GM12874 (cell line): ENCODE measurements around the gene HCRT.
A peak's percentile ranks its signal among the peaks of the same experiment; 100 is the strongest.

Source experiments
- TF ChIP-seq, protein P1 (sequence below): IDR thresholded peaks from 2 replicates; pipeline ENCODE4 v1.5.1; 2011; ENCODE audit warnings: low read depth, mild to moderate bottlenecking, control low read depth, low read length, moderate library complexity; ENCODE audit not compliant: insufficient read depth

Gene HCRT

DNA sequence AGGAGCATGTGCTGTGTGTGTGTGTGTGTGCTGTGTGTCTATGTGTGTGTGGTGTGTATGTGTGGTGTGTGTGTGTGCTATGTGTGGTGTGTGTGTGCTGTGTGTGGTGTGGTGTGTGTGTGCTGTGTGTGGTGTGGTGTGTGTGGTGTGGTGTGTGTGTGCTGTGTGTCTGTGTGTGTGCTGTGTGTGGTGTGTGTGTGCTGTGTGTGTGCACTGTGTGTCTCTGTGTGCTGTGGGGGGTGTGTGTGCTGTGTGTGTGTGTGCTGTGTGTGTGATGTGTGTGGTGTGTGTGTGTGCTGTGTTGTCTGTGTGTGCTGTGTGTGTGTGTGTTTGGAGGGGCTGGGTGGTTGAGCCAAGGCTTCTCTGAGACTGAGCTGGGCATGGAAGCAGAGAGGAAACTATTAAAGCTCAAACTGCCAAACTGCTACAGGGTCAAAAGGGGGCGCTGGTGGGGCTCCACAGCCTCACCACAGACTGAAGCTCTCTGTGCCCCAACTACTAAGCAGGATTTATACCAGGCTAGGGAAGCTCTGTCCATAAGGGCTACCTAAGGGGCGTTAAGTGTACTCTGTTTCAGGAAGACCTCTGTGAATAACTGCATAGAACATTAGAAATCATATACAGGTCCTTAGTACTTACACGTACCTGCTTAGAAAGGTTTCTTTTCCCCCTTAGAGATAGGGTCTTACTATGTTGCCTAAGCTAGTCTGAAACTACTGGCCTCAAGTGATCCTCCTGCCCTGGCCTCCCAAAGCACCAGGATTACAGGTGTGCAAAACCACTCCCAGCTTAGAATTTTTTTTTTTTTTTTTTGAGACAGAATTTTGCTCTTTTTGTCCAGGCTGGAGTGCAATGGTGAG is 36.9 kb upstream of the HCRT start:
- TF ChIP-seq, protein P1, sequence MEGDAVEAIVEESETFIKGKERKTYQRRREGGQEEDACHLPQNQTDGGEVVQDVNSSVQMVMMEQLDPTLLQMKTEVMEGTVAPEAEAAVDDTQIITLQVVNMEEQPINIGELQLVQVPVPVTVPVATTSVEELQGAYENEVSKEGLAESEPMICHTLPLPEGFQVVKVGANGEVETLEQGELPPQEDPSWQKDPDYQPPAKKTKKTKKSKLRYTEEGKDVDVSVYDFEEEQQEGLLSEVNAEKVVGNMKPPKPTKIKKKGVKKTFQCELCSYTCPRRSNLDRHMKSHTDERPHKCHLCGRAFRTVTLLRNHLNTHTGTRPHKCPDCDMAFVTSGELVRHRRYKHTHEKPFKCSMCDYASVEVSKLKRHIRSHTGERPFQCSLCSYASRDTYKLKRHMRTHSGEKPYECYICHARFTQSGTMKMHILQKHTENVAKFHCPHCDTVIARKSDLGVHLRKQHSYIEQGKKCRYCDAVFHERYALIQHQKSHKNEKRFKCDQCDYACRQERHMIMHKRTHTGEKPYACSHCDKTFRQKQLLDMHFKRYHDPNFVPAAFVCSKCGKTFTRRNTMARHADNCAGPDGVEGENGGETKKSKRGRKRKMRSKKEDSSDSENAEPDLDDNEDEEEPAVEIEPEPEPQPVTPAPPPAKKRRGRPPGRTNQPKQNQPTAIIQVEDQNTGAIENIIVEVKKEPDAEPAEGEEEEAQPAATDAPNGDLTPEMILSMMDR, result peak; percentile 79

- TF ChIP-seq, protein P1, result no peak
Measured at GRCh38 chr17:42214156-42214555, 28.9 kb upstream of the HCRT start.

DNA sequence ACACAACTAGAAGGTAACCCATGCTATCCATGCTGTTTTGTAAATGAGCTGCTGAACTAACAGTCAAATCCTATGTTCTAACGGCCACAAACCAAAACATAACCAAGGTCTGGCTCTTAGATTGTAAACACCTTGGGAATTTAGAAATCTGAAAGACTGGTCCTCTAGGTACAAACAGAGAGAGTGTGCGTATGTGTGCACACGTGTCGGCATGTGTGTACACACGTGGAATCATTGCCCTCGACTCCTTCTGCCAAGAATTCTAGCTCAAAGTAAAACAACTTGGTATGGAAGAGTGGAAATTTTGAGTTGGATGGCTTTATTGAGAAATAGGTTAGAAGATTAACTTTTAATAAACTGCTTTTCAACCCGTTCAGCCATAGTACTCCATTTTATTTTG is 27.1 kb upstream of the HCRT start:
- TF ChIP-seq, protein P1, result no peak

- TF ChIP-seq, protein P1, result no peak
Measured at GRCh38 chr17:42210046-42210445, 24.8 kb upstream of the HCRT start.

- TF ChIP-seq, protein P1, result no peak
Measured at GRCh38 chr17:42203354-42203753, 18.1 kb upstream of the HCRT start.

GRCh38 chr17:42202696-42203095 is 17.4 kb upstream of the HCRT start:
- TF ChIP-seq, protein P1, result no peak

GRCh38 chr17:42202159-42202558 is 16.9 kb upstream of the HCRT start:
- TF ChIP-seq, protein P1, result no peak

DNA sequence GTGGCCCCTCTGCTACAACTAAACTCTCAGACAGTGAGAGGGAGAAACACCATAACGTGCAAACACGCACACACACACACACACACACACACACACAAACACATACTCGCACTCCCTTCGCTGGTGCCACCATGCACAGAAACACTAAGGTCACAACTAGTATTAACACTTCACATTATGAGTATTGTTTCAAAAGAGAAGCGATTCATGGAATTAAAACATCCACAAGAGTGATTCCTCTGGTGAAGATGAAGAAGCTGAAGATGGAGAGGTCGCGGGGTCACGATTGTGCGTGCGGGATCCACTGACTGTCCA is 16.2 kb upstream of the HCRT start:
- TF ChIP-seq, protein P1, result no peak
